GM12878 (cell line): ENCODE data around the gene ZNF790. TPM values are rescaled to one million over a fixed set of nuclear protein-coding genes. Genes with fewer than 3 reads are reported as not detected.

ENCODE experiments used
- ATAC-seq: fragments of 200-7000 bp; cut with Tn5 transposase; 3 replicates; pipeline ENCODE4 v1.9.1; 2020; ENCODE audit warnings: mild to moderate bottlenecking, moderate library complexity
- BruUV-seq: library from RNA; stranded (reverse); fragments of 400-500 nt; replicated peaks from 2 replicates; lab custom pipeline; 2021; lab: Mats Ljungman, UMichigan
- CTCF ChIA-PET: fragments of 300-600 bp; sonication (Branson Sonifier 250); formaldehyde crosslinking; extraction: SDS; loops from one replicate; lab custom pipeline; 2021; ENCODE audit warnings: inconsistent platforms; lab: Yijun Ruan, JAX
- POLR2A ChIA-PET: fragments of 350-600 bp; formaldehyde crosslinking; extraction: SDS; loops from one replicate; lab custom pipeline; 2021; ENCODE audit warnings: inconsistent platforms; lab: Charles Lee
- RAD21 ChIA-PET: fragments of 300-600 bp; sonication (Branson Sonifier 250); formaldehyde crosslinking; loops from one replicate; lab custom pipeline; 2023; ENCODE audit warnings: antibody characterized with exemption; ENCODE audit not compliant: unreplicated experiment; lab: Charles Lee
- SMC1A ChIA-PET: fragments of 300-600 bp; sonication (Branson Sonifier 250); formaldehyde crosslinking; loops from one replicate; lab custom pipeline; 2023; ENCODE audit not compliant: unreplicated experiment, uncharacterized antibody; lab: Charles Lee
- DNase-seq: peaks from one replicate; pipeline ENCODE4 v3.0.0-alpha.2; 2011; ENCODE audit warnings: low read depth, low spot score
- FAIRE-seq: peaks from 3 replicates; lab custom pipeline; 2011; peaks lifted over from hg19 to GRCh38; lab: Jason Lieb, UNC
- H2AFZ ChIP-seq: 2 replicates; pipeline ENCODE4 v1.6.0; 2011; ENCODE audit warnings: low read depth, low read length, control low read depth; ENCODE audit not compliant: control insufficient read depth
- H3K27ac ChIP-seq: 2 replicates; pipeline ENCODE4 v1.5.1; 2011; ENCODE audit warnings: control low read depth; ENCODE audit not compliant: control insufficient read depth, insufficient read depth
- H3K27me3 ChIP-seq, 2 experiments: replicated peaks in 1 of 2; 2 replicates each; pipeline versions ENCODE4 v1.6.0 to v1.6.1; 2011; ENCODE audit warnings: low read length in 1 of 2; ENCODE audit not compliant: control insufficient read depth in 2 of 2, insufficient read depth in 2 of 2
- H3K36me3 ChIP-seq, 2 experiments: 2 replicates each; pipeline ENCODE4 v1.5.1; 2011; ENCODE audit warnings: low read length in 1 of 2; ENCODE audit not compliant: control insufficient read depth in 2 of 2, insufficient read depth in 2 of 2
- H3K4me1 ChIP-seq: 2 replicates; pipeline ENCODE4 v1.6.1; 2011; ENCODE audit warnings: mild to moderate bottlenecking, low read length, moderate library complexity, mixed read lengths; ENCODE audit not compliant: control insufficient read depth, insufficient read depth
- H3K4me2 ChIP-seq: 2 replicates; pipeline ENCODE4 v1.6.0; 2011; ENCODE audit warnings: control low read depth; ENCODE audit not compliant: control insufficient read depth, insufficient read depth
- H3K4me3 ChIP-seq: fragments of 200-600 bp; sonication (generic); 2 replicates; pipeline ENCODE4 v1.5.1; 2016
- H3K79me2 ChIP-seq: 2 replicates; pipeline ENCODE4 v1.6.0; 2011; ENCODE audit warnings: low read length; ENCODE audit not compliant: control insufficient read depth, insufficient read depth
- H3K9ac ChIP-seq: 2 replicates; pipeline ENCODE4 v1.8.0; 2011; ENCODE audit warnings: low read length, control low read depth, mixed read lengths; ENCODE audit not compliant: control insufficient read depth, insufficient read depth
- H3K9me3 ChIP-seq: replicated peaks from 3 replicates; pipeline ENCODE4 v1.5.1; 2011; ENCODE audit warnings: mild to moderate bottlenecking, low read length; ENCODE audit not compliant: control insufficient read depth, insufficient read depth
- H4K20me1 ChIP-seq: 2 replicates; pipeline ENCODE4 v1.6.0; 2011; ENCODE audit not compliant: control insufficient read depth, insufficient read depth
- BHLHE40 ChIP-seq, 2 experiments: fragments of 450-650 bp in 1 of 2; IDR thresholded peaks; 2 replicates each; pipeline ENCODE4 v1.6.1; 2011 to 2017; ENCODE audit warnings: low read depth in 2 of 2, borderline replicate concordance in 1 of 2, improper control_type of control experiment in 1 of 2, low read length in 1 of 2, mild to moderate bottlenecking in 1 of 2
- CBFB ChIP-seq: IDR thresholded peaks from 2 replicates; pipeline ENCODE4 v1.6.1; 2016; ENCODE audit warnings: antibody characterized with exemption, low read depth
- EED ChIP-seq: sonication (generic); IDR thresholded peaks from 2 replicates; pipeline ENCODE4 v1.6.1; 2016; ENCODE audit warnings: antibody characterized with exemption, low read depth
- JUNB ChIP-seq: IDR thresholded peaks from 2 replicates; pipeline ENCODE4 v1.6.1; 2016; ENCODE audit warnings: antibody characterized with exemption, mild to moderate bottlenecking
- JUND ChIP-seq: IDR thresholded peaks from 2 replicates; pipeline ENCODE4 v1.6.1; 2012; ENCODE audit warnings: low read depth, mild to moderate bottlenecking, low read length, improper control_type of control experiment, moderate library complexity
- MYB ChIP-seq: fragments of 150-350 bp; IDR thresholded peaks from 2 replicates; pipeline ENCODE4 v1.6.1; 2014; ENCODE audit warnings: mild to moderate bottlenecking, low read depth, low read length, borderline replicate concordance
- RBBP5 ChIP-seq: fragments of 200-600 bp; sonication (generic); conservative IDR thresholded peaks from 2 replicates; pipeline ENCODE4 v1.6.1; 2016
- RUNX3 ChIP-seq: IDR thresholded peaks from 2 replicates; pipeline ENCODE4 v1.6.1; 2012; ENCODE audit warnings: low read length, inconsistent platforms
- TBL1XR1 ChIP-seq: IDR thresholded peaks from 2 replicates; pipeline ENCODE4 v1.6.1; 2012; ENCODE audit warnings: low read depth, low read length, improper control_type of control experiment
- TCF12 ChIP-seq: IDR thresholded peaks from 2 replicates; pipeline ENCODE4 v1.6.1; 2011; ENCODE audit warnings: low read depth, mild to moderate bottlenecking, low read length
- WRNIP1 ChIP-seq: IDR thresholded peaks from 2 replicates; pipeline ENCODE4 v1.6.1; 2011; ENCODE audit warnings: low read depth, low read length, improper control_type of control experiment, borderline replicate concordance
- YBX1 ChIP-seq: fragments of 450-650 bp; IDR thresholded peaks from 2 replicates; pipeline ENCODE4 v1.6.1; 2016; ENCODE audit warnings: antibody characterized with exemption
- ZNF207 ChIP-seq: fragments of 450-650 bp; IDR thresholded peaks from 2 replicates; pipeline ENCODE4 v1.6.1; 2014; ENCODE audit warnings: antibody characterized with exemption, mild to moderate bottlenecking, borderline replicate concordance
- WGBS: methylation state at CpG from one replicate; pipeline ENCODE4 v1.1.6; 2016; ENCODE audit warnings: low lambda C conversion rate; ENCODE audit not compliant: insufficient replicate concordance, insufficient coverage; ENCODE audit errors: missing lambda C conversion rate; 5-methylcytosine and 5-hydroxymethylcytosine counted together
- in situ Hi-C: fragments of 300-500 bp; cut with MboI; formaldehyde crosslinking; loops from 9 replicates; pipeline ENCODE4 v1.14.3; 2018; ENCODE audit warnings: mixed read lengths
- intact Hi-C: fragments of 100-400 bp; cut with micrococcal nuclease; formaldehyde crosslinking; loops from one replicate; pipeline ENCODE4 v1.14.2; 2022; ENCODE audit not compliant: unreplicated experiment
- polyA plus RNA-seq, 11 experiments: library from polyadenylated mRNA; depleted of rRNA in 4 of 11; unstranded in 6 of 11; stranded (reverse) in 5 of 11; fragments of >200 nt; fragmentation: Nextera tagmentation in 4 of 11; fragmentation: Illumina TruSeq in 1 of 11; extraction: Ambion mirVana in 4 of 11; extraction: Trizol in 1 of 11; gene quantifications; 1 replicate in 1 of 11; 2 replicates in 10 of 11; pipeline versions ENCODE4 v1.2.1 to v1.2.3, GENCODE V29; 2011 to 2016; ENCODE audit warnings: inconsistent platforms in 2 of 11, missing spikeins in 2 of 11, low read depth in 1 of 11
- total RNA-seq, 4 experiments: library from RNA; depleted of rRNA in 3 of 4; stranded (reverse); fragments of >200 nt in 3 of 4; fragmentation: Illumina TruSeq in 1 of 4; extraction: Trizol in 1 of 4; gene quantifications; 2 replicates each; pipeline versions ENCODE4 v1.2.1 to v1.2.3, GENCODE V29; 2013 to 2021
- TF ChIP-seq, protein P1 (sequence below): fragments of 450-650 bp; IDR thresholded peaks from 2 replicates; pipeline ENCODE4 v1.6.1; 2017; ENCODE audit warnings: mild to moderate bottlenecking, moderate library complexity
- TF ChIP-seq, protein P2 (sequence below): fragments of 450-650 bp; IDR thresholded peaks from 2 replicates; pipeline ENCODE4 v1.6.1; 2017; ENCODE audit warnings: borderline replicate concordance
- TF ChIP-seq, protein P3 (sequence below): IDR thresholded peaks from 2 replicates; pipeline ENCODE4 v1.6.1; 2011; ENCODE audit warnings: borderline replicate concordance, low read depth, mild to moderate bottlenecking, moderate library complexity, mixed read lengths, low read length; ENCODE audit not compliant: insufficient read depth; ENCODE audit errors: extremely low read length

The ZNF790 gene
- total and polyA plus RNA-seq, 10 of the 15 experiments (the other 5 are each of a cell fraction or from before 2014, with no cell fraction given): 0.87 to 5.2 (median 2.9) TPM

DNA sequence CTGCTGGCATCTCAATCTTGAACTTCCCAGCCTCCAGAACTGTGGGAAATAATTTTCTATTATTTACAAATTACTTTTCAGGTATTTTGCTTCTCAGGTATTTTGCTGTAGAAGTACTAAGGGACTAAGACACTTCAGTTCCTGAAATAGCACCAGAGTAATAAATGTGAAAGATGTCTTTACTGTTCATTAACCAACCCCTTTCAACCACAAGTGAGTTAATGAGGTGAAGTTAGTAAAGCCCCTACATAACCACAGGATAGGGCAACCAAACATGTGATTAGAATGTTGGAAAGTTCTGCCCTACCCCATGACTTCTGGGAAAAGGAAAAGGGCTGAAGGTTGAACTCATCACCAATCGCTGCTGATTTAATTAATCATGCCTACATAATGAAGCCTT, 9.8 kb upstream of the ZNF790 start:
- POLR2A ChIA-PET: interaction anchor here (3.1 kb wide), 1 partner anchor 9 kb away, joined by 37 read pairs; the partner anchor contains the start of gene ZNF790
- no peak overlapping the region for H2AFZ ChIP-seq
- no peak overlapping the region for H3K27ac ChIP-seq
- FAIRE-seq: no peak
- RAD21 ChIA-PET: no interaction called here
- H4K20me1 ChIP-seq: no peaks in the 10 kb centered on the region
- SMC1A ChIA-PET: interaction anchor here (3.5 kb wide), 1 partner anchor 10 kb away, joined by 37 read pairs; the partner anchor contains the start of gene ZNF790
- intact Hi-C loops: loop anchor here (2.0 kb wide), 1 partner anchor 75 kb away; the partner anchor contains the start of gene ZNF850
- ATAC-seq: no peak
- H3K4me2 ChIP-seq: no peak overlapping the region
- BruUV-seq: no TSS peak
- H3K9ac ChIP-seq: no peak overlapping the region
- in situ Hi-C loops: no loop called here
- H3K36me3 ChIP-seq: no peaks in the 10 kb centered on the region
- H3K4me1 ChIP-seq: peaks cover 4% of the 10 kb centered on the region; the same call in 1 of the 2 replicates
- no peaks in the 10 kb centered on the region for H3K27me3 ChIP-seq
- peaks cover 5% of the 10 kb centered on the region for H3K79me2 ChIP-seq
- peaks cover 7% of the 10 kb centered on the region; the same call in 2 of the 3 replicates for H3K9me3 ChIP-seq
- peak; percentile 30 for DNase-seq
- 0% methylated on average over 1 of the region's 1 CpG for WGBS
- CTCF ChIA-PET: no interaction called here
- H3K4me3 ChIP-seq: no peak overlapping the region
- TF ChIP-seq MYB (no peak), RUNX3 (peak; percentile 48; the same call in 1 of the 2 replicates), JUNB (no peak), YBX1 (no peak), JUND (no peak), TBL1XR1 (no peak), TCF12 (no peak), EED (no peak), ZNF207 (no peak), BHLHE40 (IDR thresholded peaks at IDR 0.05; ENCODE audit: borderline replicate concordance in 1 of 2, low read depth in 2 of 2, low read length in 1 of 2) (peak in 1 of 2 experiments; percentile 6; a peak in 1 of 4 replicates), CBFB (no peak), RBBP5 (no peak), WRNIP1 (no peak)
- TF ChIP-seq, protein P1, sequence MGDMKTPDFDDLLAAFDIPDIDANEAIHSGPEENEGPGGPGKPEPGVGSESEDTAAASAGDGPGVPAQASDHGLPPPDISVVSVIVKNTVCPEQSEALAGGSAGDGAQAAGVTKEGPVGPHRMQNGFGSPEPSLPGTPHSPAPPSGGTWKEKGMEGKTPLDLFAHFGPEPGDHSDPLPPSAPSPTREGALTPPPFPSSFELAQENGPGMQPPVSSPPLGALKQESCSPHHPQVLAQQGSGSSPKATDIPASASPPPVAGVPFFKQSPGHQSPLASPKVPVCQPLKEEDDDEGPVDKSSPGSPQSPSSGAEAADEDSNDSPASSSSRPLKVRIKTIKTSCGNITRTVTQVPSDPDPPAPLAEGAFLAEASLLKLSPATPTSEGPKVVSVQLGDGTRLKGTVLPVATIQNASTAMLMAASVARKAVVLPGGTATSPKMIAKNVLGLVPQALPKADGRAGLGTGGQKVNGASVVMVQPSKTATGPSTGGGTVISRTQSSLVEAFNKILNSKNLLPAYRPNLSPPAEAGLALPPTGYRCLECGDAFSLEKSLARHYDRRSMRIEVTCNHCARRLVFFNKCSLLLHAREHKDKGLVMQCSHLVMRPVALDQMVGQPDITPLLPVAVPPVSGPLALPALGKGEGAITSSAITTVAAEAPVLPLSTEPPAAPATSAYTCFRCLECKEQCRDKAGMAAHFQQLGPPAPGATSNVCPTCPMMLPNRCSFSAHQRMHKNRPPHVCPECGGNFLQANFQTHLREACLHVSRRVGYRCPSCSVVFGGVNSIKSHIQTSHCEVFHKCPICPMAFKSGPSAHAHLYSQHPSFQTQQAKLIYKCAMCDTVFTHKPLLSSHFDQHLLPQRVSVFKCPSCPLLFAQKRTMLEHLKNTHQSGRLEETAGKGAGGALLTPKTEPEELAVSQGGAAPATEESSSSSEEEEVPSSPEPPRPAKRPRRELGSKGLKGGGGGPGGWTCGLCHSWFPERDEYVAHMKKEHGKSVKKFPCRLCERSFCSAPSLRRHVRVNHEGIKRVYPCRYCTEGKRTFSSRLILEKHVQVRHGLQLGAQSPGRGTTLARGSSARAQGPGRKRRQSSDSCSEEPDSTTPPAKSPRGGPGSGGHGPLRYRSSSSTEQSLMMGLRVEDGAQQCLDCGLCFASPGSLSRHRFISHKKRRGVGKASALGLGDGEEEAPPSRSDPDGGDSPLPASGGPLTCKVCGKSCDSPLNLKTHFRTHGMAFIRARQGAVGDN: 0 out of 2 replicates have a peak, but pooled peaks have one; percentile 21
- TF ChIP-seq, protein P2, sequence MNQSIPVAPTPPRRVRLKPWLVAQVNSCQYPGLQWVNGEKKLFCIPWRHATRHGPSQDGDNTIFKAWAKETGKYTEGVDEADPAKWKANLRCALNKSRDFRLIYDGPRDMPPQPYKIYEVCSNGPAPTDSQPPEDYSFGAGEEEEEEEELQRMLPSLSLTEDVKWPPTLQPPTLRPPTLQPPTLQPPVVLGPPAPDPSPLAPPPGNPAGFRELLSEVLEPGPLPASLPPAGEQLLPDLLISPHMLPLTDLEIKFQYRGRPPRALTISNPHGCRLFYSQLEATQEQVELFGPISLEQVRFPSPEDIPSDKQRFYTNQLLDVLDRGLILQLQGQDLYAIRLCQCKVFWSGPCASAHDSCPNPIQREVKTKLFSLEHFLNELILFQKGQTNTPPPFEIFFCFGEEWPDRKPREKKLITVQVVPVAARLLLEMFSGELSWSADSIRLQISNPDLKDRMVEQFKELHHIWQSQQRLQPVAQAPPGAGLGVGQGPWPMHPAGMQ: no peak
- TF ChIP-seq, protein P3, sequence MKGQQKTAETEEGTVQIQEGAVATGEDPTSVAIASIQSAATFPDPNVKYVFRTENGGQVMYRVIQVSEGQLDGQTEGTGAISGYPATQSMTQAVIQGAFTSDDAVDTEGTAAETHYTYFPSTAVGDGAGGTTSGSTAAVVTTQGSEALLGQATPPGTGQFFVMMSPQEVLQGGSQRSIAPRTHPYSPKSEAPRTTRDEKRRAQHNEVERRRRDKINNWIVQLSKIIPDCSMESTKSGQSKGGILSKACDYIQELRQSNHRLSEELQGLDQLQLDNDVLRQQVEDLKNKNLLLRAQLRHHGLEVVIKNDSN: no peak
